ENCODE measurements around the gene CLIP4. TPM values are rescaled to one million over a fixed set of nuclear protein-coding genes. Genes with fewer than 3 reads are reported as not detected.

CLIP4 gene
- total and polyA plus RNA-seq, 2 of the 4 experiments (the other 2 are of a cell fraction): 29.7 to 66.3 TPM

DNA sequence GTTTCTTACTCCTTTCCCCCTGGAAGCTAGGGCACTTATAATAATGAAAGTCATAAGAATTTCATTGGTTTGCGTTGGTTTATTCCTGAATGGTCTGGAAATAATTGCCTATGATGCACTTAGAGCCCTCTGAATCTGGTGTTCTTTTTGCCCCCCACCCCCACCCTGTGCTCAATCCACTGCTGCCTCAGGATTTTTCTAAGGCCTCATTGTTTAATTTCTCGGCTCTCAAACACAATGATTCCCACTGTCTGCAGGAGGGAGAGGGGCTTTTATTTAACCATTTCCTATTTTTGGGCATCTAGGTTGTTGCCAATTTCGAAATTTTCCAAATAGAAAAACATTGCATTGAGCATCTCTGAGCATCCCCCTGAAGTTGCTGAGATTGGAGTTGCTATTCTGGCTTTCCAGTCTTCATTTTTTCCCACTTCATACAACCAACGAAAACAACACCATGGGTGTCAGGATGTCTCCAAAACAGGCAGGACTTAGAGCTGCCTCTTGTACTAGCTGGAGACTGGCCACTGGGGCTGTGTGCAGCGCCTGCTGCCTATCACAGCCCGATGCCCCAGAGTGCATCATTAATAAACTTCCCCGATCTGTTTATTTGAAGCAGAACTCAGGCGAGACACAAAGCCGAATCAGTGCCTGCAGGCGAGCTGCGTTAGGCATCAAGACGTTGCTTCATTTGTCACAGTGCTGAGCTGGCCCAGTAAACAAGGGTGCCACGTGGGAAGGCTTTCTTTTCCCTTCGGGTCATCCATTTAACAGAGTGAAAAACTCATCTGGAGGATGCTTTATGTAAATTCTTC, 39.1 kb upstream of the CLIP4 start:
- in situ Hi-C loops (cut with MboI; ENCODE audit: low sequenced_read_pairs): no loop called here
- no peak overlapping the region for H2AK9ac ChIP-seq (replicated peaks; ENCODE audit: low read depth, low read length, poor library complexity)
- ATAC-seq (ENCODE audit: low read depth): peak; percentile 91
- H4K5ac ChIP-seq (ENCODE audit: low read depth, low read length): no peak overlapping the region
- H3K9me3 ChIP-seq (ENCODE audit: control insufficient read depth, insufficient read depth, low read length): peaks cover 11% of the 10 kb centered on the region
- no peak overlapping the region for H4K91ac ChIP-seq (ENCODE audit: insufficient read depth, low read depth, low read length)
- H3K18ac ChIP-seq (ENCODE audit: low read depth, low read length): no peak overlapping the region
- H2BK15ac ChIP-seq (ENCODE audit: low read depth, low read length): no peak overlapping the region
- 0 out of 2 replicates have a peak overlapping the region, but pooled peaks have one; percentile 6 for H2BK120ac ChIP-seq (ENCODE audit: low read depth, low read length)
- H3K14ac ChIP-seq (replicated peaks; ENCODE audit: low read depth, low read length): 0 out of 2 replicates have a peak overlapping the region, but pooled peaks have one; percentile 19
- no peak overlapping the region for H3K27ac ChIP-seq (ENCODE audit: insufficient read depth, low read length)
- no peak overlapping the region for H3K4ac ChIP-seq (ENCODE audit: low read depth, low read length)
- H3K27me3 ChIP-seq (ENCODE audit: control insufficient read depth, insufficient read depth, low read length): peaks cover 6% of the 10 kb centered on the region
- no peak overlapping the region for H2BK5ac ChIP-seq (ENCODE audit: low read depth, low read length, poor library complexity, severe bottlenecking)
- H3K36me3 ChIP-seq (ENCODE audit: control insufficient read depth, insufficient read depth, low read length): no peaks in the 10 kb centered on the region
- H3K4me2 ChIP-seq (ENCODE audit: low read depth, low read length): peak overlapping the region; percentile 16
- H3K4me1 ChIP-seq (ENCODE audit: control insufficient read depth, insufficient read depth, low read length): no peaks in the 10 kb centered on the region
- no peak overlapping the region for H2BK20ac ChIP-seq (ENCODE audit: low read depth, low read length)
- TF ChIP-seq POLR2A (IDR thresholded peaks at IDR 0.05; ENCODE audit: low read depth, low read length) (no peak), NFE2L2 (IDR thresholded peaks at IDR 0.05; ENCODE audit: low read depth, low read length) (no peak), RAD21 (IDR thresholded peaks at IDR 0.05; ENCODE audit: low read length) (no peak), MAZ (IDR thresholded peaks at IDR 0.05; ENCODE audit: borderline replicate concordance, low read depth, low read length) (no peak), CHD1 (IDR thresholded peaks at IDR 0.05; ENCODE audit: low read depth, low read length) (no peak), CEBPB (IDR thresholded peaks at IDR 0.05; ENCODE audit: low read depth, low read length) (peak; percentile 61; the same call in 1 of the 2 replicates), CTCF (conservative IDR thresholded peaks at IDR 0.05; ENCODE audit: low read depth, low read length) (no peak), RCOR1 (IDR thresholded peaks at IDR 0.05; ENCODE audit: insufficient replicate concordance, low read length) (no peak), BHLHE40 (IDR thresholded peaks at IDR 0.05; ENCODE audit: low read depth, low read length) (no peak), USF2 (IDR thresholded peaks at IDR 0.05; ENCODE audit: low read depth, low read length) (peak; percentile 41; the same call in 1 of the 2 replicates), FOS (IDR thresholded peaks at IDR 0.05; ENCODE audit: low read depth, low read length) (no peak)
- dilution Hi-C loops (cut with HindIII; ENCODE audit: low sequenced_read_pairs, unreplicated experiment): no loop called here
- H3K9me1 ChIP-seq (ENCODE audit: insufficient read depth, low read length): no peaks in the 10 kb centered on the region
- BruUV-seq (replicated peaks): no TSS peak
- H4K20me1 ChIP-seq (ENCODE audit: insufficient read depth, low read length): no peaks in the 10 kb centered on the region
- intact Hi-C loops (cut with micrococcal nuclease): no loop called here
- H2AK5ac ChIP-seq (ENCODE audit: low read depth, low read length): no peak overlapping the region
- ChIA-PET CTCF (interaction anchor here (0.7 to 1.7 kb wide), 3 partner anchors 10 to 31 kb away, joined by 3 to 4 read pairs (median 3); no protein-coding TSS in a partner anchor), POLR2A (ENCODE audit: unreplicated experiment) (no interaction called here)
- H2AFZ ChIP-seq (replicated peaks; ENCODE audit: low read length, poor library complexity): peak overlapping the region; percentile 65
- WGBS, 2 experiments (ENCODE audit: extremely low coverage in 2 of 2, insufficient read length in 1 of 2): 0% methylated on average over 3 of the region's 14 CpGs; no CpG with 5 or more reads in 1 of the 2 experiments
- peak overlapping the region in 1 of 2 experiments; percentile 2; a peak in 1 of 4 replicates for H4K8ac ChIP-seq (ENCODE audit: low read depth in 2 of 2, low read length in 2 of 2)
- peak; percentile 44 for DNase-seq
- H3K9ac ChIP-seq (ENCODE audit: low read depth, low read length): no peak overlapping the region
- no peak overlapping the region for H3K56ac ChIP-seq (ENCODE audit: extremely low read depth, insufficient read depth, low read length)
- no peaks in the 10 kb centered on the region for H3K79me1 ChIP-seq (ENCODE audit: low read depth in 1 of 2, low read length in 2 of 2)
- 0 out of 2 replicates have a peak overlapping the region, but pooled peaks have one; percentile 21 for H3K23ac ChIP-seq (ENCODE audit: low read depth, low read length)
- no peak overlapping the region for H3K4me3 ChIP-seq (ENCODE audit: insufficient read depth, low read depth, low read length)
